Left lobe of liver (tissue), 2 donors: ENCODE data around the gene MZT2B. TPM values are rescaled to one million over a fixed set of nuclear protein-coding genes. Genes with fewer than 3 reads are reported as not detected.
"Not testable (repeated sequence)": the region's sequence is repeated elsewhere in the genome, so short reads cannot be mapped to it uniquely, and the experiment has no call there.

Source experiments
- ATAC-seq: fragments of 200-7000 bp; cut with Tn5 transposase; one replicate; pipeline ENCODE4 v1.9.1; 2020; ENCODE audit warnings: mild to moderate bottlenecking, moderate library complexity
- DNase-seq: peaks from one replicate; pipeline ENCODE4 v3.0.0-alpha.2; 2020; ENCODE audit warnings: low spot score
- total RNA-seq: library from RNA; stranded (reverse); gene quantifications from one replicate; pipeline ENCODE4 v1.2.1, GENCODE V29; 2021
- donor health status: DM: no; HTN: no; CAD: no; lungs with moderate emphysema.
- donor health status: DM: no; HTN: yes; CAD: no.

MZT2B gene
- total RNA-seq, 1 donor from 2014 or later, result 138 TPM

DNA sequence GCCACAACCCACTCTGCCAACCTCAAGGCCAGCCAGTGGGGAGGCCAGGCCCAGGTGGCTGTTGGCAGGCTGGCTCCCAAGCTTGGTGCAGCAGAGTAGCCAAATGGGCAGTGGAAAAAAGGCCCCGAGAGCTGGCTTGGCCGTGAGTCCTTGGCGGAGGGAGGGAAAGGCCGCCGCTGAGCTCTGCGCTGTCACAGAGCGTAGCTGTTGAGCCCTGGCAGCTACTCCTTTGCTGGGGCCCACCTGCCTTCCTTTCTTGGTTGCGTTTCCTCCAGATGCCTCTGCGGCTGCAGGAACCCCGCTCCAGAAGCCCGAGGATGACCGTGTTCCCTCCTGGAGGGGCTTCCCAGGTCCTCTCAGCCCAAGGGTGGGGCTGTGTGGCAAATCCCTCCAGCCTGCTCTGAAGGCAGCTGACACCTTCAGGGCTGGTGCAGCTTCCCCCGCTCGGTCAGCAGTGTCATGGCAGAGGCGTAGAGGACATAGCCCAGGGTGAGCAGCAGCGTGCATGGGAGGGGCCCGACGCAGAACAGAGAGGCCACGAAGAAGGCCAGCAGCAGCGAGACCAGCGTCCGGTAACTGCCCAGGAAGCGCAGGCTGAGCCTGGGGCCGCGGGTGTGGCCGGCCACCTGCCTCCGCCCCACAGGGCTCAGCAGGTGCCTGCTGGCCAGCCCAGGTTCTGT is 29.8 kb upstream of the MZT2B start:
- not testable (repeated sequence) for ATAC-seq, DNase-seq

- DNase-seq (no peak), ATAC-seq (no peak)
These were observed 29.1 kb upstream of the MZT2B start for GRCh38 chr2:130152816-130153595.

DNA sequence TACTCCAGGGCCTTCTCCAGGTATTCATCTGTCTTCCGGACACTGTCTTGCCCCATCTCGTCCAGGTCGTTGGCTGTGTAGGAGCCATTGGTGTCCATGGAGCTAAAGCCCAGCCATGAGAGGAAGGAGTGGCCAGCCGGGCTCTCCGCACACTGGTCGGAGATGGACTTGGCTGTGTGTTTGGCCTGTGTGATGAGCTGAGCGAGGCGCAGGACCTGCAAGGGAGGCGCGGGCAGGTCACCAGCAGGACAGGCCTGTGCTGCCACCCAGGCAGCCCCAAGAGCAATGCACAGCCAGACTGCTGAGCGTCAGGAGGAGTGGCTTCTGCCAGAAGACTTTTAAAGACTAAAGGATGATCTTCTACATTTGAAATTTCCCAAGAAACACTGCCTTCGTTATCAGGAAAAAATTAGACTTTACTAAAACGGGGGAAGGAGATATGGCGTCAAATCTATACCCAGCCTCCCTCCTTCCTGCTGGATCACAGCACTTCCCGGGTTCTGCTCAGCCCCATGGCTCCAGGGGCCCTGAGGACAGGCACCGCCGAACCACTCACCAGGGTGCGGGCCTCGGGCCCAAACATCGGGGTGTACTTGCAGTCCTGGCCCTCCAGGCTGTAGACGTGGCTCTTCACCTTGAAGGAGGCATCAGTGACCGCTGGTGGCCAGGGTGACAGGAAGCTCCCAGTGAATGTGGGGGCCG is 28.2 kb upstream of the MZT2B start:
- DNase-seq, ATAC-seq: not testable (repeated sequence)

GRCh38 chr2:130154423-130154770 is 27.7 kb upstream of the MZT2B start:
- not testable (repeated sequence) for DNase-seq, ATAC-seq

DNA sequence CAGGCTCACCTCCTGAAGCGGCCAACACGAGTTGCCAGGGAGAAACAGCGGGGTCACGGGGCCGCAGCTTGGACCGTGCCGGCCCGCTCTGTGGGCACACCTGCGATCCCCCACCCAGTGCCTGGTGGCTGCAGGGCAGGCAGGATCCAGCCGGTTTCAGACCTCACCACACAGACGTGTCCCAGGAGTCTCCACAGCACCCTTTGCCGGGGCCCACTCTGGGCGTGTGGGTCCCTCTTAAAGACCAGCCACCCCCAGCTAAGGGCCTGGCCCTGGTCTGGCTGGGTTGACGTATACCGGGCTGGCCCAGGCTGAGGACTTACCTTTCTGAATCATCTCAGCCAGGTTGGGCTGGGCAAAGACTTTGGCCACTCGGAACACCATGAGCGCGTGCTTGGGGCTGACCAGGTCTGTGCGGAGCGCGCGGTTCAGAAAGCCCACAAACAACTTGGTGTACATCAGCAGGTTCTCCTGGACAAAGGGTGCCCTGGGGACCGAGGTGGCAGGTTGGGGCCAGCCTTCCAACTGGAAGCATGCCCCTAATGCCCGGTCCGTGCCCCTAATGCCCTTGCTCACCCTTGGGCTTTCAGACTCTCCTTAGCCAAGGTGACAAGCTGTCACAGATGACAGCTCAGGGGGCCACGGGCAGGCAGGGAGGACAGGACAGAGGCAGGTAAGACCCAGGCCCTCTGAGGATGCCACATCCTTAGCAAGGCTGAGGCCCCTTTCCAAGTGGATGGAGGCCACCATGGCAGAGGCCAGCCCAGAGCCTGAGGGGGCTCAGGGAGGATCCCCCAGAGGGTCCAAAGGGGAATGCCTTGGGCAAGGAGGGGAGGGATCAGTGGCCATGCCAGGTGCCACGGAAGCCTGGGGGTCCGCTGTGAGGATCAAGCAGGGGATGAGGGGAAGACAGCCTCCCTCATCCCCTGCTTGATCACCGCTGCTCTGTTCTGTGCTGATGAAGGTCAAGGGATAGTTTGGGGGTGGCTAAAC is 27.0 kb upstream of the MZT2B start:
- DNase-seq, result no peak
- no peak for ATAC-seq

- peak; percentile 72 for DNase-seq
- peak; percentile 90 for ATAC-seq
These were observed 26.0 kb upstream of the MZT2B start for GRCh38 chr2:130155956-130156623.

DNA sequence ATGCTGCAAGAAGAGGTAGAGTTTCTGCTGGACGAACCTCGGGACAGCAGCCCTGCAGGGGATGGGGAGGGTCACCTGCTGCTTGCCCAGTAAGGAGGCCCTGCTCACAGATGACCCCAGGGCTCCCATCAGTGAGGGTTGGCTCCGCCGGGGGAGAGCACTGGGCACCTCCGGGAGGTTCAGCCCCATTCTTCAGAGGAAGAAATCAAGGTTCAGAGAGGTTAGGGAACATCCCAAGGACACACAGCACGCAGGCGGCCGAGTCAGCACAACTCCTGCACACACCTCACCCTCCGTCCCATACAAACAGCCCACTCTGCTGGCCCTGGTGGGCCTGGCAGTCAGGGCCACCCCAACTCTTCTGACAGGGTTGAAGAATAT is 25.4 kb upstream of the MZT2B start:
- DNase-seq (no peak), ATAC-seq (no peak)

DNA sequence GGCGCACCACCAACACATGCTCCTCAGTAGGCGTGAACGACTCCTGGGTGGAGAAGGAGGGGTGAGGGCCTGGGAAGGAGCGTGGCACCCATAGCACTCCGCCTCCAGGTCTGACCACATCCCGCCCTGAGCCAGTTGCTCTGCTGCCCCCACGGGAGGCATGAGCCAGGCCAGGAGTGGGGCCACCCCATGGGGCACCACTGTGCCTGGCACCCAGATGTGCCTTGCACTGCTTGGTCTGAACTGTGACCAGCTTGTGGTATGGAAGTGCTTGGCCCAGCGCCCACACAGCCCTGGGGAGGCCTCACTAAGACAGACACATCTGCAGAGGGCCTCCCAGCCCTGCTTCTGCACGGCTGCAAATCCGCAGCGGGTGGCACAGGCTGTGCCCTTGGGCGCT is 24.7 kb upstream of the MZT2B start:
- DNase-seq, result not testable (repeated sequence)
- peak; percentile 4 for ATAC-seq

- DNase-seq, ATAC-seq: not testable (repeated sequence)
These were observed 24.1 kb upstream of the MZT2B start for GRCh38 chr2:130157825-130158514.

- no peak for ATAC-seq
- no peak for DNase-seq
These were observed 23.4 kb upstream of the MZT2B start for GRCh38 chr2:130158631-130159030.

DNA sequence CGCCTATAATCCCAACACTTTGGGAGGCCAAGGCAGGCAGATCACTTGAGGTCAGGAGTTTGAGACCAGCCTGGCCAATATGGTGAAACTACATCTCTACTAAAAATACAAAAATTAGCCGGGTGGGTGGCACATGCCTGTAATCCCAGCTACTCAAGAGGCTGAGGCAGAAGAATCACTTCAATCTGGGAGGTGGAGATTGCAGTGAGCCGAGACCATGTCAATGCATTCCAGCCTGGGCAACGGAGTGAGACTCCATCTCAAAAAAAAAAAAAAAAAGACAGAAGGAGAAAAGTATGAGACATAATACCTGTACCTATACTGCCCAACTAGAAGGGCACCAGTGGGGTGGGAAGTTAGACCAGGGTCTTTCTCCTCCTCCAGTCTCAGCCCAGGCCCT is 22.7 kb upstream of the MZT2B start:
- DNase-seq, ATAC-seq: not testable (repeated sequence)

DNA sequence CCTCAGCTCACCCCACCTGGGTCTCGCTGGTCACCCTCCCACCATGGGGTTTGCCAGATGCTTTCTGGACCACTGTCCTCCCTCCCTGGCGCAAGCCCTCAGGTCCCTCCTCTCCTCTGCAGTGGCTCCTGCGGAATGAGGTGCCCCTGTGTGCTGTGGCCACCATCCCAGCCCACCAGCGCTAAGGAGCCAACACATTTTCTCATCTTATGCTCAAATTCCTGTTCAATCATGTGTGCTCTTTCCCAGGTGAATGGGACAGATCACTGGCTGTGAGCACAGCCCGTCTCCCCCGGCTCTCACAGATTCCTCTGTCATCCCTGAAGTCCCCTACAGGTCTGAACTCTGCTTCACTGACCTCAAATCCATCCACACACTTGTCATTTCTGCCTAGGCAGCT is 21.9 kb upstream of the MZT2B start:
- ATAC-seq, result no peak
- DNase-seq, result no peak

GRCh38 chr2:130160838-130161705 is 21.0 kb upstream of the MZT2B start:
- ATAC-seq, DNase-seq: not testable (repeated sequence)

DNA sequence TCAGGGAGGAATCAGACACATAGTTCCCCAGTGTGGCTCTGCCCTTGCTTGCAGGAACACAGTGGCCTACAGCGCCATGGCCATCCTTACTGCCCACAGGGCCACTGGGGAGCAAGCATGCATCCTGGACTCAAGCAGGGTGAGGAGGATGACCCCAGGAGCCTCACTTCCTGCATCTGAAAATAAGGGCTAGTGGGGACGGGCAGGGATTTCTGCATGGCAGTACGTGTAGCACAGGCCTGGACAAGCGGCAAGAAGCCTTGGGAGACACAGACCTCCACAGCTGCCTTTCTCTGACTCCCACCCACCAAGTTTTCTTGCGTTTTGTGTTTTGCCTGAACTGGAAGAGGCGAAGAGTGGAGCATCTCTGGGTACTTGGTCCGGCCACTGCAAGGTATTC is 19.6 kb upstream of the MZT2B start:
- not testable (repeated sequence) for DNase-seq, ATAC-seq

DNA sequence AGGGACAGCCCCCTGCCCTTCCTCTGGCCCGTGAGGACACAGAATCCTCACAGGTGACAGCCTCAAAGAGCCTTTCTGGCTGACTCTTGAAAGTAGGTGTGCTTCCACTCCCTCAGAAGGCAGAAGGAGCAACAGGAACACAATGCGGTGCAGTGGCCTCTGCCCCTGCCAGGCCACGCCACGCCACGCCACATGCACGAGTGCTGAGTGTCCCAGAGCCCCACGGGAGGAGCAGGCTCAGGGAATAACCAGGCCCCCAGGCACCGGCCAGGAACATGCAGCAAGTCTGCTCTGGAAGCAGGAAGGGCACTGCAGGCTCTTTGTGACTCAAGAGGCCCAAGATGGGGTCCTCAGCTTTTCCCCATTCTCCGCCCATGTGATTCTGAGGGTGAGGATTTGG is 19.1 kb upstream of the MZT2B start:
- ATAC-seq (no peak), DNase-seq (no peak)

DNA sequence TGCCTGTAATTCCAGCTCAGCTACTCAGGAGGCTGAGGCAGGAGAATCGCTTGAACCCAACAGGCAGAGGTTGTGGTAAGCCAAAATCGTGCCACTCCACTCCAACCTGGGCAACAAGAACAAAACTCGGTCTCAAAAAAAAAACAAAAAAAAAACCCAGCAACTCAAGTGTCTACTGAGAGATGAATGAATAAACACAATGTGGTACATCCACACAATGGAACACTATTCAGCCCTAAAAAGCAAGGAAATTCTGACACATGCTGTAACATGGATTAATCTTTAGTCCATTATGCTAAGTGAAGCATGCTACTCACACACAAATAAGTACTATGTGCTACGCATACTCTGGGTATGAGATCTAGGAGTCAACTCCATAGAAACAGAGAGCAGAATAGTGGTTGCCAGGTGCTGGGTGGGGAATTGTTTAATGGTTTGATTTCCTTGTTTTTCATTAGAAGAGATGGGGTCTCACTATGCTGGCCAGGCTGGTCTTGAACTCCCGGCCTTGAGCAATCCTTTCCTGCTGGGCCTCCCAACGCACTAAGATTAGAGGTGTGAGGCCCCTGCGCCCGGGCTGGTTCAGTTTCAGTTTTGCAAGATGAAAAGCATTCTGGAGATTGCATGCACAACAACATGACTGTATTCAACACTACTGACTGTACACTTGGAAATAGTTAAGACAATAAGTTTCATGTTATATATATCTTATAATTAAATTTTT is 16.6 kb upstream of the MZT2B start:
- DNase-seq, result no peak
- ATAC-seq, result no peak

GRCh38 chr2:130166611-130167010 is 15.5 kb upstream of the MZT2B start:
- not testable (repeated sequence) for DNase-seq, ATAC-seq

DNA sequence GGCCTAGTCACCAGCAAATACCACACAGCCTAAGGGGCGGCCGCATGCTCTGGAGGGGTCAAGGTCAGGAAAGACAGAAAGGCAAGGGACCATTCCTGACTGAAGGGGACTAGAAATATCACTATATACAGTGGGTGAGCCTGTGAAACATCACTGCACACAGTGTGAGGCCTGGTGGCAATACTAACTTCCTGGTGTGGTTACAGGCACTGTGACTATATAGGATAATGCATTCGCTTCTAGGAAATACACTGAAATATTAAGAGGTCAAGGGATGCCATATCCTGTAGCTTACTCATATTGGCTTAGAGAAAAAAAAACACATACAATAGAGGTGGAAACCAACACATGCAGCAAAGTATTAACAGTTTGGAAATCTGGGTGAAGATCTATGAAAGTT is 12.9 kb upstream of the MZT2B start:
- not testable (repeated sequence) for ATAC-seq, DNase-seq
